H9 (cell line): ENCODE results near the gene G3BP1. TPM values are rescaled to one million over a fixed set of nuclear protein-coding genes. Genes with fewer than 3 reads are reported as not detected.

Experiments
- DNase-seq: peaks from one replicate; pipeline ENCODE4 v3.0.0-alpha.2; 2017
- H2AFZ ChIP-seq: one replicate; pipeline ENCODE4 v1.6.1; 2013; ENCODE audit warnings: mild to moderate bottlenecking, low read length, control low read depth, moderate library complexity
- H2AK5ac ChIP-seq: 2 replicates; pipeline ENCODE4 v1.6.1; 2013; ENCODE audit warnings: low read length, control low read depth, mixed read lengths; ENCODE audit not compliant: insufficient read length
- H2BK120ac ChIP-seq: one replicate; pipeline ENCODE4 v1.6.1; 2013; ENCODE audit warnings: low read depth, mild to moderate bottlenecking, low read length, control low read depth, inconsistent platforms; ENCODE audit not compliant: poor library complexity, severe bottlenecking
- H2BK12ac ChIP-seq: 2 replicates; pipeline ENCODE4 v1.6.1; 2013; ENCODE audit warnings: low read length, control low read depth, mixed read lengths, low read depth; ENCODE audit not compliant: insufficient read length
- H2BK15ac ChIP-seq: 2 replicates; pipeline ENCODE4 v1.6.1; 2013; ENCODE audit warnings: low read depth, low read length, control low read depth
- H2BK20ac ChIP-seq: one replicate; pipeline ENCODE4 v1.6.1; 2013; ENCODE audit warnings: low read depth, mild to moderate bottlenecking, low read length, control low read depth, inconsistent platforms; ENCODE audit not compliant: poor library complexity, severe bottlenecking
- H2BK5ac ChIP-seq: 2 replicates; pipeline ENCODE4 v1.6.1; 2013; ENCODE audit warnings: low read length, control low read depth, mixed read lengths; ENCODE audit not compliant: insufficient read length
- H3K14ac ChIP-seq: 2 replicates; pipeline ENCODE4 v1.6.1; 2013; ENCODE audit warnings: low read length, control low read depth; ENCODE audit not compliant: insufficient read depth
- H3K18ac ChIP-seq: 2 replicates; pipeline ENCODE4 v1.6.1; 2013; ENCODE audit warnings: low read depth, mild to moderate bottlenecking, mixed read lengths, low read length, control low read depth; ENCODE audit not compliant: insufficient read length
- H3K23ac ChIP-seq: 2 replicates; pipeline ENCODE4 v1.6.1; 2013; ENCODE audit warnings: low read length, control low read depth, mixed read lengths, low read depth; ENCODE audit not compliant: insufficient read length
- H3K23me2 ChIP-seq: 2 replicates; pipeline ENCODE4 v1.6.1; 2013; ENCODE audit warnings: low read depth, mild to moderate bottlenecking, mixed read lengths, low read length, control low read depth; ENCODE audit not compliant: insufficient read length, poor library complexity, severe bottlenecking
- H3K27ac ChIP-seq: 2 replicates; pipeline ENCODE4 v1.5.1; 2013; ENCODE audit warnings: low read length, control low read depth, mixed read lengths, low read depth; ENCODE audit not compliant: insufficient read length
- H3K27me3 ChIP-seq: 2 replicates; pipeline ENCODE4 v1.6.1; 2013; ENCODE audit warnings: low read length, control low read depth, inconsistent platforms; ENCODE audit not compliant: insufficient read depth
- H3K4ac ChIP-seq: 2 replicates; pipeline ENCODE4 v1.6.1; 2013; ENCODE audit warnings: low read depth, mild to moderate bottlenecking, control low read depth, inconsistent platforms, low read length, moderate library complexity
- H3K4me1 ChIP-seq: 2 replicates; pipeline ENCODE4 v1.6.1; 2013; ENCODE audit warnings: low read length, control low read depth, inconsistent platforms; ENCODE audit not compliant: insufficient read depth
- H3K4me2 ChIP-seq: 2 replicates; pipeline ENCODE4 v1.6.1; 2013; ENCODE audit warnings: low read length, control low read depth, mixed read lengths; ENCODE audit not compliant: insufficient read length, insufficient read depth
- H3K56ac ChIP-seq: 2 replicates; pipeline ENCODE4 v1.6.1; 2013; ENCODE audit warnings: low read depth, mild to moderate bottlenecking, mixed read lengths, low read length, control low read depth; ENCODE audit not compliant: insufficient read length
- H3K79me1 ChIP-seq: 2 replicates; pipeline ENCODE4 v1.6.1; 2013; ENCODE audit warnings: low read depth, mild to moderate bottlenecking, moderate library complexity, low read length, control low read depth, inconsistent platforms; ENCODE audit not compliant: insufficient read depth, poor library complexity, severe bottlenecking
- H3K79me2 ChIP-seq: 2 replicates; pipeline ENCODE4 v1.6.1; 2013; ENCODE audit warnings: low read length, control low read depth, inconsistent platforms; ENCODE audit not compliant: insufficient read depth
- H3K9ac ChIP-seq: 2 replicates; pipeline ENCODE4 v1.6.1; 2013; ENCODE audit warnings: low read length, control low read depth, mixed read lengths; ENCODE audit not compliant: insufficient read length; ENCODE audit errors: extremely low read depth
- H3K9me3 ChIP-seq: one replicate; pipeline ENCODE4 v1.6.1; 2013; ENCODE audit warnings: low read depth, low read length, inconsistent platforms; ENCODE audit not compliant: control insufficient read depth
- H3T11ph ChIP-seq: one replicate; pipeline ENCODE4 v1.6.1; 2013; ENCODE audit warnings: mild to moderate bottlenecking, low read length, control low read depth, inconsistent platforms
- H4K20me1 ChIP-seq: one replicate; pipeline ENCODE4 v1.6.1; 2013; ENCODE audit not compliant: control insufficient read depth, insufficient read length, insufficient read depth
- H4K5ac ChIP-seq: 2 replicates; pipeline ENCODE4 v1.6.1; 2013; ENCODE audit warnings: low read depth, mild to moderate bottlenecking, mixed read lengths, low read length, control low read depth; ENCODE audit not compliant: insufficient read length
- H4K8ac ChIP-seq: replicated peaks from 2 replicates; pipeline ENCODE4 v1.6.1; 2013; ENCODE audit warnings: low read length, control low read depth, mixed read lengths, low read depth; ENCODE audit not compliant: insufficient read length
- H4K91ac ChIP-seq: 2 replicates; pipeline ENCODE4 v1.6.1; 2013; ENCODE audit warnings: low read depth, mild to moderate bottlenecking, moderate library complexity, mixed read lengths, low read length, control low read depth; ENCODE audit not compliant: insufficient read length
- H3K27ac Mint-ChIP-seq, 3 experiments: 2 replicates in 2 of 3; 3 replicates in 1 of 3; pipeline ENCODE4 v1.8.0; 2020 to 2021; ENCODE audit warnings: mixed read lengths in 3 of 3, mild to moderate bottlenecking in 1 of 3, moderate library complexity in 1 of 3
- H3K27me3 Mint-ChIP-seq: 2 replicates; pipeline ENCODE4 v1.8.0; 2021; ENCODE audit warnings: low read depth, mild to moderate bottlenecking, moderate library complexity, mixed read lengths
- H3K36me3 Mint-ChIP-seq, 3 experiments: 2 replicates in 2 of 3; 3 replicates in 1 of 3; pipeline ENCODE4 v1.8.0; 2020 to 2021; ENCODE audit warnings: low read depth in 3 of 3, mixed read lengths in 3 of 3; ENCODE audit not compliant: insufficient read depth in 1 of 3
- H3K4me1 Mint-ChIP-seq, 2 experiments: 2 replicates each; pipeline ENCODE4 v1.8.0; 2020; ENCODE audit warnings: mixed read lengths in 2 of 2
- H3K4me3 Mint-ChIP-seq, 2 experiments: 2 replicates in 1 of 2; 3 replicates in 1 of 2; pipeline ENCODE4 v1.8.0; 2020 to 2021; ENCODE audit warnings: mild to moderate bottlenecking in 2 of 2, mixed read lengths in 2 of 2, moderate library complexity in 1 of 2
- H3K9me3 Mint-ChIP-seq, 2 experiments: 2 replicates in 1 of 2; 3 replicates in 1 of 2; pipeline ENCODE4 v1.8.0; 2020; ENCODE audit warnings: mild to moderate bottlenecking in 2 of 2, mixed read lengths in 2 of 2, moderate library complexity in 1 of 2
- WGBS: extraction: QIAGEN DNeasy Blood & Tissue Kit; methylation state at CpG from one replicate; pipeline ENCODE4 v1.1.7; 2013; ENCODE audit warnings: missing lambda C conversion rate, low lambda C conversion rate, mixed read lengths; ENCODE audit not compliant: insufficient read length; ENCODE audit errors: extremely low coverage; 5-methylcytosine and 5-hydroxymethylcytosine counted together
- total RNA-seq: library from RNA; stranded (reverse); gene quantifications from 2 replicates; pipeline ENCODE4 v1.2.1, GENCODE V29; 2021
- TF ChIP-seq, protein P1 (sequence below): fragments of 200-600 bp; sonication (generic); conservative IDR thresholded peaks from 3 replicates; pipeline ENCODE4 v1.8.0; 2021; ENCODE audit warnings: antibody characterized with exemption, mild to moderate bottlenecking

G3BP1 gene
- total RNA-seq, 1 experiment from 2014 or later: 439 TPM

DNA sequence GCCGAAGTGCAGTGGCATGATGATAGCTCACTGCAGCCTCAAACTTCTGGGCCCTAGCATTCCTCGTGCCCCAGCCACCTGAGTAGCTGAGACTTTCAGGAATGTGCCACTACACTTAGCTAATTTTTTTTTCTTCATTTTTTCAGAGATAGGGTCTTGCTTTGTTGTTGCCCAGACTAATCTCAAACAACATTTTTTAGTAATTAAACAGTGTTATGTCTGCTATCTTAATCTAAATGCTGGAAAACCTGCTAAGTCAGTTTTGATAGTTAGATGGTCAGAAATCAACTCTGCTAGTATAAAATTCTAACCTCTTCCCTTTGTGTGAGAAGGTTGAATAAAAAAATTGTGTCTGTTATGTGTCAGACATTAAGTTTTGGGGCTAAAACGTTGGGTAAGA, 12.4 kb downstream of the G3BP1 start:
- Mint-ChIP-seq H3K27me3 (no peaks in the 10 kb centered on the region), H3K9me3 (no peaks in the 10 kb centered on the region), H3K4me1 (peaks cover 39 to 40% of the 10 kb centered on the region in 2 experiments), H3K36me3 (peaks cover 16 to 37% (median 30%) of the 10 kb centered on the region in 3 experiments), H3K27ac (no peak overlapping the region), H3K4me3 (no peak overlapping the region)
- no peak overlapping the region for H3T11ph ChIP-seq
- no peak overlapping the region for H3K9ac ChIP-seq
- WGBS: no CpG with 5 or more reads among the region's 3 CpGs
- no peak overlapping the region for H3K4ac ChIP-seq
- peaks cover 3% of the 10 kb centered on the region for H3K79me1 ChIP-seq
- H3K14ac ChIP-seq: no peak overlapping the region
- H3K79me2 ChIP-seq: peaks cover 69% of the 10 kb centered on the region
- DNase-seq: no peak
- no peak overlapping the region for H3K27ac ChIP-seq
- H3K9me3 ChIP-seq: no peaks in the 10 kb centered on the region
- H4K20me1 ChIP-seq: no peaks in the 10 kb centered on the region
- H3K4me2 ChIP-seq: no peak overlapping the region
- TF ChIP-seq, protein P1, sequence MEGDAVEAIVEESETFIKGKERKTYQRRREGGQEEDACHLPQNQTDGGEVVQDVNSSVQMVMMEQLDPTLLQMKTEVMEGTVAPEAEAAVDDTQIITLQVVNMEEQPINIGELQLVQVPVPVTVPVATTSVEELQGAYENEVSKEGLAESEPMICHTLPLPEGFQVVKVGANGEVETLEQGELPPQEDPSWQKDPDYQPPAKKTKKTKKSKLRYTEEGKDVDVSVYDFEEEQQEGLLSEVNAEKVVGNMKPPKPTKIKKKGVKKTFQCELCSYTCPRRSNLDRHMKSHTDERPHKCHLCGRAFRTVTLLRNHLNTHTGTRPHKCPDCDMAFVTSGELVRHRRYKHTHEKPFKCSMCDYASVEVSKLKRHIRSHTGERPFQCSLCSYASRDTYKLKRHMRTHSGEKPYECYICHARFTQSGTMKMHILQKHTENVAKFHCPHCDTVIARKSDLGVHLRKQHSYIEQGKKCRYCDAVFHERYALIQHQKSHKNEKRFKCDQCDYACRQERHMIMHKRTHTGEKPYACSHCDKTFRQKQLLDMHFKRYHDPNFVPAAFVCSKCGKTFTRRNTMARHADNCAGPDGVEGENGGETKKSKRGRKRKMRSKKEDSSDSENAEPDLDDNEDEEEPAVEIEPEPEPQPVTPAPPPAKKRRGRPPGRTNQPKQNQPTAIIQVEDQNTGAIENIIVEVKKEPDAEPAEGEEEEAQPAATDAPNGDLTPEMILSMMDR: no peak
- H2BK15ac ChIP-seq: no peak overlapping the region
- H2BK120ac ChIP-seq: no peak overlapping the region
- H2BK5ac ChIP-seq: no peak overlapping the region
- no peak overlapping the region for H4K91ac ChIP-seq
- no peak overlapping the region for H2BK20ac ChIP-seq
- no peak overlapping the region for H3K23ac ChIP-seq
- H3K27me3 ChIP-seq: no peaks in the 10 kb centered on the region
- H3K23me2 ChIP-seq: no peaks in the 10 kb centered on the region
- no peak overlapping the region for H2AFZ ChIP-seq
- H2AK5ac ChIP-seq: no peak overlapping the region
- no peak overlapping the region for H4K8ac ChIP-seq
- no peak overlapping the region for H3K18ac ChIP-seq
- no peak overlapping the region for H3K56ac ChIP-seq
- H3K4me1 ChIP-seq: no peaks in the 10 kb centered on the region; the same call in 1 of the 2 replicates
- no peak overlapping the region for H4K5ac ChIP-seq
- no peak overlapping the region for H2BK12ac ChIP-seq
